HEK293 (cell line): ENCODE data around the gene UTP25.
A peak's percentile ranks its signal among the peaks of the same experiment; 100 is the strongest.

Experiments used
- HOXC10 ChIP-seq: sonication (generic); formaldehyde crosslinking; IDR thresholded peaks from 2 replicates; pipeline ENCODE4 v1.8.1; 2023; ENCODE audit warnings: mild to moderate bottlenecking, missing genetic modification reagents
- PRDM4 ChIP-seq: fragments of 450-650 bp; formaldehyde crosslinking; IDR thresholded peaks from 2 replicates; pipeline ENCODE4 v1.5.1; 2017; ENCODE audit warnings: missing biosample characterization, missing genetic modification characterization
- REPIN1 ChIP-seq: fragments of 450-650 bp; formaldehyde crosslinking; IDR thresholded peaks from 2 replicates; pipeline ENCODE4 v1.5.1; 2017; ENCODE audit warnings: missing biosample characterization, missing genetic modification characterization, low read depth
- SCRT2 ChIP-seq: fragments of 450-650 bp; formaldehyde crosslinking; IDR thresholded peaks from 2 replicates; pipeline ENCODE4 v1.5.1; 2016; ENCODE audit warnings: missing biosample characterization, missing genetic modification characterization
- SETDB1 ChIP-seq: IDR thresholded peaks from one replicate; pipeline ENCODE4 v1.6.1; 2017; ENCODE audit warnings: mild to moderate bottlenecking, low read length, moderate library complexity, mixed read lengths; ENCODE audit not compliant: insufficient read length
- ZBTB11 ChIP-seq: fragments of 450-650 bp; formaldehyde crosslinking; conservative IDR thresholded peaks from 2 replicates; pipeline ENCODE4 v1.5.1; 2016; ENCODE audit warnings: low read depth, missing biosample characterization, missing genetic modification characterization
- ZNF155 ChIP-seq: fragments of 450-650 bp; formaldehyde crosslinking; IDR thresholded peaks from 2 replicates; pipeline ENCODE4 v1.5.1; 2016; ENCODE audit warnings: missing biosample characterization, missing genetic modification characterization
- ZNF202 ChIP-seq: fragments of 450-650 bp; formaldehyde crosslinking; IDR thresholded peaks from 2 replicates; pipeline ENCODE4 v1.5.1; 2016; ENCODE audit warnings: missing biosample characterization, missing genetic modification characterization, borderline replicate concordance
- ZNF292 ChIP-seq: fragments of 450-650 bp; formaldehyde crosslinking; IDR thresholded peaks from 2 replicates; pipeline ENCODE4 v1.5.1; 2016; ENCODE audit warnings: low read depth, missing biosample characterization, missing genetic modification characterization, borderline replicate concordance
- ZNF391 ChIP-seq: fragments of 450-650 bp; formaldehyde crosslinking; IDR thresholded peaks from 2 replicates; pipeline ENCODE4 v1.5.1; 2016; ENCODE audit warnings: low read depth, missing biosample characterization, missing genetic modification characterization, borderline replicate concordance
- ZNF398 ChIP-seq: fragments of 450-650 bp; formaldehyde crosslinking; IDR thresholded peaks from 2 replicates; pipeline ENCODE4 v1.5.1; 2017; ENCODE audit warnings: missing biosample characterization, missing genetic modification characterization
- ZNF544 ChIP-seq: fragments of 450-650 bp; formaldehyde crosslinking; IDR thresholded peaks from 2 replicates; pipeline ENCODE4 v1.5.0; 2017; ENCODE audit warnings: missing biosample characterization, missing genetic modification characterization
- ZNF600 ChIP-seq: fragments of 450-650 bp; formaldehyde crosslinking; IDR thresholded peaks from 2 replicates; pipeline ENCODE4 v1.5.1; 2016; ENCODE audit warnings: missing biosample characterization, missing genetic modification characterization
- ZNF621 ChIP-seq: fragments of 450-650 bp; formaldehyde crosslinking; IDR thresholded peaks from 2 replicates; pipeline ENCODE4 v1.5.1; 2017; ENCODE audit warnings: missing biosample characterization, missing genetic modification characterization
- ZNF629 ChIP-seq: fragments of 450-650 bp; formaldehyde crosslinking; IDR thresholded peaks from 2 replicates; pipeline ENCODE4 v1.5.1; 2017; ENCODE audit warnings: missing biosample characterization, missing genetic modification characterization
- ZNF654 ChIP-seq: fragments of 450-650 bp; formaldehyde crosslinking; IDR thresholded peaks from 2 replicates; pipeline ENCODE4 v1.5.1; 2016; ENCODE audit warnings: low read depth, missing biosample characterization, missing genetic modification characterization
- ZNF76 ChIP-seq: fragments of 450-650 bp; formaldehyde crosslinking; IDR thresholded peaks from 2 replicates; pipeline ENCODE4; 2016; ENCODE audit warnings: low read depth, missing biosample characterization, missing genetic modification characterization, borderline replicate concordance
- ZNF830 ChIP-seq: fragments of 450-650 bp; IDR thresholded peaks from 2 replicates; pipeline ENCODE4 v1.5.0; 2018; ENCODE audit warnings: missing biosample characterization, missing genetic modification characterization, low read depth, mild to moderate bottlenecking, moderate library complexity
- ZNF837 ChIP-seq: fragments of 450-650 bp; formaldehyde crosslinking; IDR thresholded peaks from 2 replicates; pipeline ENCODE4 v1.5.1; 2016; ENCODE audit warnings: missing biosample characterization, missing genetic modification characterization
- ZNF843 ChIP-seq: fragments of 450-650 bp; formaldehyde crosslinking; IDR thresholded peaks from 2 replicates; pipeline ENCODE4 v1.5.1; 2016; ENCODE audit warnings: missing biosample characterization, missing genetic modification characterization
- TF ChIP-seq, protein P1 (sequence below): fragments of 450-650 bp; formaldehyde crosslinking; IDR thresholded peaks from 2 replicates; pipeline ENCODE4 v1.5.1; 2016; ENCODE audit warnings: missing biosample characterization, missing genetic modification characterization
- TF ChIP-seq, protein P2 (sequence below): fragments of 450-650 bp; formaldehyde crosslinking; IDR thresholded peaks from 2 replicates; pipeline ENCODE4 v1.5.1; 2016; ENCODE audit warnings: missing biosample characterization, missing genetic modification characterization
- TF ChIP-seq, protein P3 (sequence below): fragments of 450-650 bp; formaldehyde crosslinking; IDR thresholded peaks from 2 replicates; pipeline ENCODE4 v1.5.1; 2016; ENCODE audit warnings: missing biosample characterization, missing genetic modification characterization

Gene UTP25

GRCh38 chr1:209827384-209828262, at the start of gene UTP25 (continued):
- no peak for TF ChIP-seq ZNF544 (tag by site-specific recombination)
- no peak for TF ChIP-seq ZNF202
- TF ChIP-seq ZNF621 (tag by site-specific recombination), result no peak
- TF ChIP-seq HOXC10 (CRISPR knock-in tag), result no peak
- TF ChIP-seq, protein P1, sequence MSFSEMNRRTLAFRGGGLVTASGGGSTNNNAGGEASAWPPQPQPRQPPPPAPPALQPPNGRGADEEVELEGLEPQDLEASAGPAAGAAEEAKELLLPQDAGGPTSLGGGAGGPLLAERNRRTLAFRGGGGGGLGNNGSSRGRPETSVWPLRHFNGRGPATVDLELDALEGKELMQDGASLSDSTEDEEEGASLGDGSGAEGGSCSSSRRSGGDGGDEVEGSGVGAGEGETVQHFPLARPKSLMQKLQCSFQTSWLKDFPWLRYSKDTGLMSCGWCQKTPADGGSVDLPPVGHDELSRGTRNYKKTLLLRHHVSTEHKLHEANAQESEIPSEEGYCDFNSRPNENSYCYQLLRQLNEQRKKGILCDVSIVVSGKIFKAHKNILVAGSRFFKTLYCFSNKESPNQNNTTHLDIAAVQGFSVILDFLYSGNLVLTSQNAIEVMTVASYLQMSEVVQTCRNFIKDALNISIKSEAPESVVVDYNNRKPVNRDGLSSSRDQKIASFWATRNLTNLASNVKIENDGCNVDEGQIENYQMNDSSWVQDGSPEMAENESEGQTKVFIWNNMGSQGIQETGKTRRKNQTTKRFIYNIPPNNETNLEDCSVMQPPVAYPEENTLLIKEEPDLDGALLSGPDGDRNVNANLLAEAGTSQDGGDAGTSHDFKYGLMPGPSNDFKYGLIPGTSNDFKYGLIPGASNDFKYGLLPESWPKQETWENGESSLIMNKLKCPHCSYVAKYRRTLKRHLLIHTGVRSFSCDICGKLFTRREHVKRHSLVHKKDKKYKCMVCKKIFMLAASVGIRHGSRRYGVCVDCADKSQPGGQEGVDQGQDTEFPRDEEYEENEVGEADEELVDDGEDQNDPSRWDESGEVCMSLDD (tag by site-specific recombination), result peak; percentile 14; the same call in 1 of the 2 replicates
- TF ChIP-seq ZNF76, result peak; percentile 70; the same call in 1 of the 2 replicates
- TF ChIP-seq, protein P2, sequence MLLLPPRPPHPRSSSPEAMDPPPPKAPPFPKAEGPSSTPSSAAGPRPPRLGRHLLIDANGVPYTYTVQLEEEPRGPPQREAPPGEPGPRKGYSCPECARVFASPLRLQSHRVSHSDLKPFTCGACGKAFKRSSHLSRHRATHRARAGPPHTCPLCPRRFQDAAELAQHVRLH (tag by site-specific recombination), result no peak
- no peak for TF ChIP-seq ZNF830 (tag by site-specific recombination)
- no peak for TF ChIP-seq PRDM4 (tag by site-specific recombination)
- no peak for TF ChIP-seq SETDB1
- TF ChIP-seq ZBTB11 (tag by site-specific recombination), result peak; percentile 59
- TF ChIP-seq ZNF600 (tag by site-specific recombination), result peak; percentile 43; the same call in 1 of the 2 replicates
- no peak; the same call in 1 of the 2 replicates for TF ChIP-seq ZNF843 (tag by site-specific recombination)
- TF ChIP-seq ZNF654, result 0 out of 2 replicates have a peak, but pooled peaks have one; percentile 9
- TF ChIP-seq ZNF398, result no peak
- TF ChIP-seq ZNF292 (tag by site-specific recombination), result no peak
- TF ChIP-seq ZNF629 (tag by site-specific recombination), result peak; percentile 67
- TF ChIP-seq ZNF391 (tag by site-specific recombination), result no peak
- no peak for TF ChIP-seq REPIN1 (tag by site-specific recombination)
- TF ChIP-seq ZNF155 (tag by site-specific recombination), result no peak
- TF ChIP-seq SCRT2 (tag by site-specific recombination), result 0 out of 2 replicates have a peak, but pooled peaks have one; percentile 26
- TF ChIP-seq, protein P3, sequence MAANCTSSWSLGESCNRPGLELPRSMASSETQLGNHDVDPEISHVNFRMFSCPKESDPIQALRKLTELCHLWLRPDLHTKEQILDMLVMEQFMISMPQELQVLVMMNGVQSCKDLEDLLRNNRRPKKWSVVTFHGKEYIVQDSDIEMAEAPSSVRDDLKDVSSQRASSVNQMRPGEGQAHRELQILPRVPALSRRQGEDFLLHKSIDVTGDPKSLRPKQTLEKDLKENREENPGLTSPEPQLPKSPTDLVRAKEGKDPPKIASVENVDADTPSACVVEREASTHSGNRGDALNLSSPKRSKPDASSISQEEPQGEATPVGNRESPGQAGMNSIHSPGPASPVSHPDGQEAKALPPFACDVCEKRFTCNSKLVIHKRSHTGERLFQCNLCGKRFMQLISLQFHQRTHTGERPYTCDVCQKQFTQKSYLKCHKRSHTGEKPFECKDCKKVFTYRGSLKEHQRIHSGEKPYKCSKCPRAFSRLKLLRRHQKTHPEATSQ (tag by site-specific recombination), result no peak
- TF ChIP-seq ZNF837, result no peak
